ENCODE measurements around the gene SEC16A.

- TF ChIP-seq ATF3 (IDR thresholded peaks at IDR 0.05) (no peak), CTCF (IDR thresholded peaks at IDR 0.05; ENCODE audit: low read depth, low read length, missing input control) (no peak), JUND (IDR thresholded peaks at IDR 0.05) (no peak), ZBTB33 (IDR thresholded peaks at IDR 0.05) (no peak), GABPA (IDR thresholded peaks at IDR 0.05 in 1 of 2, conservative IDR thresholded peaks at IDR 0.05 in 1 of 2) (no peak)
Measured at GRCh38 chr9:136441191-136441680, 41.6 kb downstream of the SEC16A start.

Measured in liver (tissue), 3 donors.